RWPE1 (cell line): ENCODE results near the gene AGBL1.

Experiments
- CTCF ChIA-PET: fragments of 350-600 bp; sonication (Branson Sonifier 250); formaldehyde crosslinking; extraction: SDS; loops from one replicate; lab custom pipeline; 2021; lab: Yijun Ruan, JAX
- POLR2A ChIA-PET: fragments of 400-600 bp; formaldehyde crosslinking; extraction: SDS; loops from one replicate; lab custom pipeline; 2020; ENCODE audit warnings: antibody characterized with exemption; ENCODE audit not compliant: low non-redundant PET; lab: Yijun Ruan, JAX
- DNase-seq: peaks from one replicate; pipeline ENCODE4 v3.0.0; 2012; ENCODE audit warnings: low spot score
- H3K27ac ChIP-seq: fragments of 450-650 bp; 2 replicates; pipeline ENCODE4 v1.5.1; 2017
- CTCF ChIP-seq: fragments of 450-650 bp; conservative IDR thresholded peaks from 2 replicates; pipeline ENCODE4 v1.5.1; 2017; ENCODE audit warnings: low read depth, mild to moderate bottlenecking

AGBL1 gene

GRCh38 chr15:86213420-86213819 is 133.7 kb downstream of the AGBL1 start:
- POLR2A ChIA-PET: no interaction called here
- H3K27ac ChIP-seq: no peak overlapping the region
- CTCF ChIA-PET: no interaction called here
- TF ChIP-seq CTCF: no peak
- no peak for DNase-seq

- DNase-seq: no peak
- ChIA-PET CTCF (no interaction called here), POLR2A (no interaction called here)
- H3K27ac ChIP-seq: no peak overlapping the region
- no peak for TF ChIP-seq CTCF
Observed at GRCh38 chr15:86213888-86214287, 134.2 kb downstream of the AGBL1 start.

- DNase-seq: no peak
- no peak for TF ChIP-seq CTCF
- H3K27ac ChIP-seq: no peak overlapping the region
- ChIA-PET CTCF (interaction anchor here (0.6 kb wide), 1 partner anchor 334 kb away, joined by 4 read pairs; no protein-coding TSS in a partner anchor), POLR2A (no interaction called here)
Observed at GRCh38 chr15:86221119-86221518, 141.4 kb downstream of the AGBL1 start.

GRCh38 chr15:86229306-86229705 is 149.6 kb downstream of the AGBL1 start:
- CTCF ChIA-PET: no interaction called here
- no peak overlapping the region for H3K27ac ChIP-seq
- DNase-seq: no peak
- no peak for TF ChIP-seq CTCF
- POLR2A ChIA-PET: no interaction called here

GRCh38 chr15:86229936-86230335 is 150.3 kb downstream of the AGBL1 start:
- DNase-seq: no peak
- ChIA-PET POLR2A (no interaction called here), CTCF (no interaction called here)
- no peak for TF ChIP-seq CTCF
- H3K27ac ChIP-seq: no peak overlapping the region

- peak; percentile 57 for DNase-seq
- CTCF ChIA-PET: interaction anchor here (0.5 to 1.9 kb wide), 6 partner anchors 113 to 393 kb away, joined by 3 to 10 read pairs (median 4); no protein-coding TSS in a partner anchor
- POLR2A ChIA-PET: no interaction called here
- peak; percentile 74 for TF ChIP-seq CTCF
- H3K27ac ChIP-seq: no peak overlapping the region
Observed at GRCh38 chr15:86231864-86232721, 152.4 kb downstream of the AGBL1 start.
